ENCODE measurements around the gene ADGRV1. TPM values are rescaled to one million over a fixed set of nuclear protein-coding genes. Genes with fewer than 3 reads are reported as not detected.

The ADGRV1 gene
- polyA plus RNA-seq, 3 donors: 0.18 to 0.33 TPM; not detected in 1

DNA sequence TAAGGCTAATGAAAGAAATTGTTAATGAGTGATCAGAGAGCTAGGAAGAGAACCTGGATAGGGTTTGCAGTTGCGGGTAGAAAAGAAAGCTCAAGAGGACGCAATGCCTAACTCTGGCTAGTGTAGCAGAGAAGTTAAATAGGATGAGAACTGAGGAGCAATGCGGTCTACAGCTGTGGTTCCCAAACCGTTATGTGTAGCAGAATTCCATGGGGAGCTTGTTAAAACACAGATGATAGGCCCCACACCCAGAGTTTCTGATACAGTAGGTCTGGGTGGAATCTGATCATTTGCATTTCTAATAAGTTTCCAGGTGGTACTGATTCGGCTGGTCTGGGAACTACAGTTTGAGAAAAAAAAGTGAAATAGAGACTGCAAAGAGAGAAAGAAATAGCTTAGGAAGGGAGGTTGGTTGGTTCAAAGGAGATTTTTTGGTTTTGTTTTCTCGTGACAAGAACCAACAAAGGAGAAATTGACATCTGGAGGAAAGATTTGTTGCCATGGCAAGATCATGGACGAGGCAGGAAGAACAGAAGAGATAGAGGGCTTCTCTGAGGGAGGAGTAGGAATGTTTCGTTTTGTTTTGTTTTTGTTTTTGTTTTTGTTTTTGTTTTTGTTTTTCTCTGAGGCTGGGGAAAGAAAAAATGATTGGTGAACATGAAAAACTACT, 548.4 kb downstream of the ADGRV1 start:
- no peaks in the 10 kb centered on the region for H3K9me3 ChIP-seq (replicated peaks in 1 of 2; ENCODE audit: control insufficient read depth in 1 of 2, insufficient read depth in 1 of 2, low read length in 2 of 2)
- intact Hi-C loops (cut with micrococcal nuclease): loop anchor here in 1 of 2 donors (10.0 kb wide), 1 partner anchor 108 kb away; no protein-coding TSS in a partner anchor
- 98% methylated on average over 8 of the region's 8 CpGs for WGBS (ENCODE audit: insufficient coverage)
- no peak overlapping the region for H3K27ac Mint-ChIP-seq
- peaks cover 15 to 24% of the 10 kb centered on the region in 2 donors for H3K4me1 ChIP-seq (ENCODE audit: control insufficient read depth in 1 of 2, insufficient read depth in 2 of 2, low read length in 2 of 2)
- no peak overlapping the region for H3K9ac ChIP-seq (ENCODE audit: insufficient read depth, low read length, poor library complexity, severe bottlenecking)
- H4K20me1 ChIP-seq (ENCODE audit: insufficient read depth, low read length): no peaks in the 10 kb centered on the region
- H3K4me3 ChIP-seq (replicated peaks in 1 of 3; ENCODE audit: low read depth in 2 of 3, low read length in 3 of 3): no peak overlapping the region
- peaks cover 0 to 4% (median 0%) of the 10 kb centered on the region in 7 donors for H3K9me3 Mint-ChIP-seq
- H3K27me3 Mint-ChIP-seq (ENCODE audit: low read depth in 3 of 3): peaks cover 0 to 2% (median 0%) of the 10 kb centered on the region in 3 donors
- no peak overlapping the region for H3K4me3 Mint-ChIP-seq
- no peaks in the 10 kb centered on the region for H3K27me3 ChIP-seq (ENCODE audit: control insufficient read depth in 2 of 2, insufficient read depth in 2 of 2, low read length in 2 of 2)
- no peaks in the 10 kb centered on the region for H3K36me3 Mint-ChIP-seq
- no peak overlapping the region for H3K27ac ChIP-seq (ENCODE audit: low read depth in 1 of 2, low read length in 2 of 2)
- peaks cover 25% of the 10 kb centered on the region for H3K4me1 Mint-ChIP-seq
- no peaks in the 10 kb centered on the region for H3K36me3 ChIP-seq (replicated peaks in 1 of 2; ENCODE audit: control insufficient read depth in 1 of 2, insufficient read depth in 2 of 2, low read length in 2 of 2)
- H2AFZ ChIP-seq (ENCODE audit: insufficient read depth, low read depth, low read length, poor library complexity, severe bottlenecking): no peak overlapping the region
- no peaks in the 10 kb centered on the region for H3K79me2 ChIP-seq (ENCODE audit: insufficient read depth, low read length)
- DNase-seq: no peak
- TF ChIP-seq CTCF (IDR thresholded peaks at IDR 0.05): no peak
- H3K4me2 ChIP-seq (replicated peaks; ENCODE audit: extremely low read depth, low read length, poor library complexity, severe bottlenecking): no peak overlapping the region

DNA sequence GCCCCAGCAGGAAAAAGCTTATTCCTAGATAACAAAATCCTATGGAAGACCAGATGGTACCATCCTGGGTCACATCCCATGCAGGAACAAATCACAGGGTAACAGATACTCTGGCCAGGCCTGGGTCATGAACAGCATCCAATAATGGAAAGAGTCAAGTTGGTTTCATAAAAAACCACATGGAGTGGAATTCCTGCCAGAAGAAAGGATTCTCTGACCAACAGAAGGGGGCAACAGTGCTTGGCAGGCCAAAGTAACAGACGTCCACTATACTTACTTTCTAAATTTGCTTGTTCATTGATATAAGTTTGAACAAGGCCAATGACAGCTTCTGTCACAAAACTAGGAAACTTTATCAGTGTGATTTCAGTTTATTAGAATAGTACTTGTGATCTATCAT, 551.0 kb downstream of the ADGRV1 start:
- no peak for TF ChIP-seq CTCF (IDR thresholded peaks at IDR 0.05)
- no peak for DNase-seq
- Mint-ChIP-seq H3K4me3 (no peak overlapping the region), H3K27ac (no peak overlapping the region), H3K9me3 (peaks cover 0 to 4% (median 0%) of the 10 kb centered on the region in 7 donors), H3K27me3 (ENCODE audit: low read depth in 3 of 3) (peaks cover 0 to 3% (median 1%) of the 10 kb centered on the region in 3 donors), H3K4me1 (peaks cover 20% of the 10 kb centered on the region), H3K36me3 (no peaks in the 10 kb centered on the region)
- Histone ChIP-seq H3K4me1 (ENCODE audit: control insufficient read depth in 1 of 2, insufficient read depth in 2 of 2, low read length in 2 of 2) (peaks cover 9 to 15% of the 10 kb centered on the region in 2 donors), H3K27me3 (ENCODE audit: control insufficient read depth in 2 of 2, insufficient read depth in 2 of 2, low read length in 2 of 2) (no peaks in the 10 kb centered on the region), H3K9me3 (replicated peaks in 1 of 2; ENCODE audit: control insufficient read depth in 1 of 2, insufficient read depth in 1 of 2, low read length in 2 of 2) (no peaks in the 10 kb centered on the region), H3K27ac (ENCODE audit: low read depth in 1 of 2, low read length in 2 of 2) (no peak overlapping the region), H3K9ac (ENCODE audit: insufficient read depth, low read length, poor library complexity, severe bottlenecking) (no peak overlapping the region), H3K79me2 (ENCODE audit: insufficient read depth, low read length) (no peaks in the 10 kb centered on the region), H2AFZ (ENCODE audit: insufficient read depth, low read depth, low read length, poor library complexity, severe bottlenecking) (no peak overlapping the region), H4K20me1 (ENCODE audit: insufficient read depth, low read length) (no peaks in the 10 kb centered on the region), H3K4me3 (replicated peaks in 1 of 3; ENCODE audit: low read depth in 2 of 3, low read length in 3 of 3) (no peak overlapping the region), H3K36me3 (replicated peaks in 1 of 2; ENCODE audit: control insufficient read depth in 1 of 2, insufficient read depth in 2 of 2, low read length in 2 of 2) (no peaks in the 10 kb centered on the region), H3K4me2 (replicated peaks; ENCODE audit: extremely low read depth, low read length, poor library complexity, severe bottlenecking) (no peak overlapping the region)
- WGBS (ENCODE audit: insufficient coverage): no CpG with 5 or more reads among the region's 1 CpG
- intact Hi-C loops (cut with micrococcal nuclease): loop anchor here in 1 of 2 donors (10.0 kb wide), 1 partner anchor 105 kb away; no protein-coding TSS in a partner anchor

Measured in CD14-positive monocyte (primary cell).